ENCODE data around the gene OR1F1.

DNA sequence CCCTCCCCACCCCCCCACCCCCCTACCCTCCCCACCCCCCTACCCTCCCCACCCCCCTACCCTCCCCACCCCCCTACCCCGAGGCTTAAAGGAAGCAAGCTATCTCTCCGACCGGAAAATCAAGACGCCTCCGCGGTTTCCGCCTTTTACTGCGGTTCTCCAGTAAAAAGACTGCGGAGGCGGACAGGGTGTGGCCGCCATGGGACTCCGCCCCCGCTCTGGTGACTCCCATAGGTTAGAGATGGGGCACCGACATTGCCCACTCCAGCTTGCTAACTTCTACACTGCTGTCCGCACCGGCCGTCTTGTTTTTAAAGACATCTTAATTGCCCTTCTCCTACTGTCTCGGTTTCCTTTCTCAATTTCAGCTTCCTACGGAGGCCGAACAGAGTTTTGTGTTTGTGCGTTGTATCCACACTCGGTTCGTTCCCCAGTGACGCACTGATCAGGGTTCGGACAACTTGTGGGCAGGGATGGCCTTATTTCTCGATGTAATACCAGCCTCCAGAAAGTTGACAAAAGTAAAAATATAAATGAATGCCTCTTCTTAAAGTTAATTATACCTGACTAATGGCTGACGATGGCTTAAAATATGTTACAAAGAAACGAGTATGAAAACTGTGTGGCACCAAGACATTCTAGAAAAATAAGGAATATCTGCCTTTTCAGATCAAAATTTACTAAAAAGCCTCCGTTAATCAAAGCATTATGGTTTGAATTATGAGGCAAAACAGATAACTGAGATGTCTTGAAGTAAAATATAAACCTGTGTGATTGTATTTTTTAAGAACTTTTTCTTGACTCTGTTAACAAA lies 48.1 kb downstream of the OR1F1 start:
- TF ChIP-seq, protein P1, sequence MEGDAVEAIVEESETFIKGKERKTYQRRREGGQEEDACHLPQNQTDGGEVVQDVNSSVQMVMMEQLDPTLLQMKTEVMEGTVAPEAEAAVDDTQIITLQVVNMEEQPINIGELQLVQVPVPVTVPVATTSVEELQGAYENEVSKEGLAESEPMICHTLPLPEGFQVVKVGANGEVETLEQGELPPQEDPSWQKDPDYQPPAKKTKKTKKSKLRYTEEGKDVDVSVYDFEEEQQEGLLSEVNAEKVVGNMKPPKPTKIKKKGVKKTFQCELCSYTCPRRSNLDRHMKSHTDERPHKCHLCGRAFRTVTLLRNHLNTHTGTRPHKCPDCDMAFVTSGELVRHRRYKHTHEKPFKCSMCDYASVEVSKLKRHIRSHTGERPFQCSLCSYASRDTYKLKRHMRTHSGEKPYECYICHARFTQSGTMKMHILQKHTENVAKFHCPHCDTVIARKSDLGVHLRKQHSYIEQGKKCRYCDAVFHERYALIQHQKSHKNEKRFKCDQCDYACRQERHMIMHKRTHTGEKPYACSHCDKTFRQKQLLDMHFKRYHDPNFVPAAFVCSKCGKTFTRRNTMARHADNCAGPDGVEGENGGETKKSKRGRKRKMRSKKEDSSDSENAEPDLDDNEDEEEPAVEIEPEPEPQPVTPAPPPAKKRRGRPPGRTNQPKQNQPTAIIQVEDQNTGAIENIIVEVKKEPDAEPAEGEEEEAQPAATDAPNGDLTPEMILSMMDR (IDR thresholded peaks at IDR 0.05): no peak
- TF ChIP-seq POLR2A (IDR thresholded peaks at IDR 0.05) (no peak), POLR2AphosphoS5 (IDR thresholded peaks at IDR 0.05) (no peak), EP300 (IDR thresholded peaks at IDR 0.05) (no peak)

All from sigmoid colon (tissue), 4 donors.